Endodermal cell (in vitro differentiated cells): ENCODE data around the gene GLUL. TPM values are rescaled to one million over a fixed set of nuclear protein-coding genes. Genes with fewer than 3 reads are reported as not detected.

Experiments used
- DNase-seq: peaks from one replicate; pipeline ENCODE4 v3.0.0-alpha.2; 2017
- H3K27ac ChIP-seq: 2 replicates; pipeline ENCODE4 v1.5.1; 2013; ENCODE audit warnings: mild to moderate bottlenecking, low read depth, low read length, moderate library complexity
- H3K27me3 ChIP-seq: 2 replicates; pipeline ENCODE4 v1.6.1; 2013; ENCODE audit warnings: mild to moderate bottlenecking, low read length, moderate library complexity; ENCODE audit not compliant: insufficient read depth, control insufficient read depth, poor library complexity, severe bottlenecking
- H3K36me3 ChIP-seq: 2 replicates; pipeline ENCODE4 v1.7.0; 2013; ENCODE audit warnings: mild to moderate bottlenecking, low read length, moderate library complexity; ENCODE audit not compliant: control insufficient read depth, insufficient read depth
- H3K4me1 ChIP-seq: one replicate; pipeline ENCODE4 v1.7.0; 2013; ENCODE audit warnings: low read length; ENCODE audit not compliant: control insufficient read depth, insufficient read depth
- H3K4me3 ChIP-seq: 2 replicates; pipeline ENCODE4 v1.5.1; 2013; ENCODE audit warnings: mild to moderate bottlenecking, low read length, moderate library complexity
- H3K9ac ChIP-seq: 2 replicates; pipeline ENCODE4 v1.6.1; 2013; ENCODE audit warnings: mild to moderate bottlenecking, low read length, moderate library complexity; ENCODE audit not compliant: poor library complexity, severe bottlenecking; ENCODE audit errors: extremely low read depth
- H3K9me3 ChIP-seq: 2 replicates; pipeline ENCODE4 v1.6.1; 2013; ENCODE audit warnings: mild to moderate bottlenecking, low read length, moderate library complexity; ENCODE audit not compliant: control insufficient read depth
- H3K27ac Mint-ChIP-seq: 2 replicates; pipeline ENCODE4 v1.8.0; 2020; ENCODE audit warnings: mixed read lengths
- H3K27me3 Mint-ChIP-seq: 2 replicates; pipeline ENCODE4 v1.8.0; 2021; ENCODE audit warnings: mild to moderate bottlenecking, mixed read lengths; ENCODE audit not compliant: insufficient read depth
- H3K36me3 Mint-ChIP-seq: 2 replicates; pipeline ENCODE4 v1.8.0; 2020; ENCODE audit warnings: low read depth, mixed read lengths
- H3K4me1 Mint-ChIP-seq: 2 replicates; pipeline ENCODE4 v1.8.0; 2020; ENCODE audit warnings: mixed read lengths
- H3K4me3 Mint-ChIP-seq: 2 replicates; pipeline ENCODE4 v1.8.0; 2020; ENCODE audit warnings: mild to moderate bottlenecking, moderate library complexity, mixed read lengths
- H3K9me3 Mint-ChIP-seq: 2 replicates; pipeline ENCODE4 v1.8.0; 2020; ENCODE audit warnings: mild to moderate bottlenecking, mixed read lengths
- WGBS, 2 experiments: methylation state at CpG; one replicate each; pipeline versions ENCODE4 v1.1.5 to v1.1.7; 2013; ENCODE audit warnings: missing lambda C conversion rate in 2 of 2, mixed read lengths in 1 of 2; ENCODE audit not compliant: insufficient coverage in 1 of 2, insufficient read length in 1 of 2; 5-methylcytosine and 5-hydroxymethylcytosine counted together
- long read RNA-seq, 4 experiments: library from polyadenylated mRNA in 2 of 4; library from RNA in 1 of 4; library from capped mRNA in 1 of 4; stranded (forward) in 3 of 4; unstranded in 1 of 4; transcript quantifications; one replicate each; pipeline ENCODE4 v2.0.0, GENCODE V29; 2020 to 2021; ENCODE audit warnings: inconsistent platforms in 1 of 4
- polyA plus RNA-seq, 2 experiments: library from polyadenylated mRNA; stranded (reverse); fragments of 50-300 nt; gene quantifications; one replicate each; pipeline ENCODE4 v1.2.3, GENCODE V29; 2013
- total RNA-seq, 2 donors: library from RNA; stranded (reverse); fragmentation: NEBNext Ultra II Directional in 1 of 2; extraction: Animal tissue kit (Norgen Biotek cat#: 25700) in 1 of 2; gene quantifications; 2 replicates in 1 of 2; 3 replicates in 1 of 2; pipeline ENCODE4 v1.2.1, GENCODE V29; 2021
- TF ChIP-seq, protein P1 (sequence below): fragments of 200-600 bp; sonication (generic); conservative IDR thresholded peaks from 2 replicates; pipeline ENCODE4 v1.5.0; 2021; ENCODE audit warnings: antibody characterized with exemption, mild to moderate bottlenecking

Gene GLUL
- total RNA-seq: 100 to 1,000 TPM; 529 to 553 TPM
- 291 TPM for polyA plus RNA-seq (2013, experiment 1 of 2)
- polyA plus RNA-seq (2013, experiment 2 of 2): 248 TPM
- long read RNA-seq, experiment 1, full-length matches to known transcripts: 88 of 154 reads
- long read RNA-seq, experiment 1, partial matches to known transcripts: 16 of 154 reads
- long read RNA-seq, experiment 1, other reads (novel, unspliced or antisense): 50 of 154 reads
- long read RNA-seq, experiment 2, full-length matches to known transcripts: 744 of 857 reads
- long read RNA-seq, experiment 2, partial matches to known transcripts: 39 of 857 reads
- long read RNA-seq, experiment 2, other reads (novel, unspliced or antisense): 74 of 857 reads
- long read RNA-seq, experiment 3, full-length matches to known transcripts: 910 of 999 reads
- long read RNA-seq, experiment 3, partial matches to known transcripts: 23 of 999 reads
- long read RNA-seq, experiment 3, other reads (novel, unspliced or antisense): 66 of 999 reads
- long read RNA-seq, experiment 4, full-length matches to known transcripts: 71 of 94 reads
- long read RNA-seq, experiment 4, partial matches to known transcripts: 7 of 94 reads
- long read RNA-seq, experiment 4, other reads (novel, unspliced or antisense): 16 of 94 reads

DNA sequence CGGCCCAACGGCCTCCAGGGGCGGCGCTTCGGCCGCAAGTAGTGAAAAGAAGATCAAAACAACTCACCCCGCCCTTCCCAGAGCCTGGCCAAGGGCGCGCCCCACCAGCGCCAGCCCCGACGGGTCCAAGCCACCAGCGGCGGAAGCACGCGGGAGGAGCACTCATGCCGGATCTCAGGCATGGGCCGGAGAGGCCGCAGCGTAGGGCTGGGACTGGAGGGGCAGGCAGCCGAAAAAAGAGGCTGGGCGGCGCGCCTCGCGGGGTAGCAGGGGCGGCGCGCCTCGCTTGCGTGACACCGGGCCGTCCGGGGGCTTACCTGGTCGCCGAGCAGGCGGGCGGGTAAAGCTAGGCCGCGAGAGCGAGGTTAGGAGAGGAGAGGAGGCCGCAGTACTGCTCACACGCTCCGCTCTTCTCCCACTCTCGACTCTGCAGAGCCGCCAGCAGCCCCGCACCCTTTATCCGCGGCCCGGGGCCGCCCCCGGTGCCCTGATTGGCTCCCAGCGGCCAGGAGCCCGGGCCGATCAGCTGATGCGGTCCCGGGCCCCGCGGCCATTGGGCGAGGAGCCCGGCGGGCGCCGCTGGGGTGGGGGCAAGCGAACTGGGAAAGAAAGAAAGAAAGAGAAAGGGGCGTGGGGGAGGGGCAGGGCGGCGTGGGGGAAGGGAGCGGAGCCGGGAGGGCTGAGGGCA, at the start of gene GLUL:
GLUL (minus strand) TSS at position 429 of the 688 bp plus-strand sequence. CDS start 3,053 bp downstream, outside the sequence.
- H3K4me3 Mint-ChIP-seq: peak within 1 kb of the TSS; percentile 100
- H3K27me3 Mint-ChIP-seq: no peaks in the 10 kb centered on the region

DNA sequence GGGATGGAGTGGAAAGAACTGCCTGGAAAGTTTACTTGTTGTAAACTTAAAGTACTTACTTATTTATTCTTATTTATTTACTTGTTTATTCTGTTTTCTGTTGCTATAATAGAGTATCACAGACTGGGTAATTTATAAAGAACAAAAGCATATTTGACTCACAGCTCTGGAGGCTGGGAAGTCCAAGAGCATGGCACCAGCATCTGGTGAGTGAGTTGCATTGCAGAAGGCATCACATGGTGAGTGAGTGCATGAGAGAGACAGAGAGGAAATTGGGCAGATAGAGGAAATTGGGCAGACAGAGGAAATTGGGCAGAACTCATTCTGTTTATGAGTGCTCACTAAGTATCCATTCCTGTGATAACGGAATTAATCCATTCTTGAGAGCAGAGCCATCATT, 46.7 kb upstream of the GLUL start:
- no peak overlapping the region for H3K27ac ChIP-seq
- Mint-ChIP-seq H3K4me1 (peaks cover 5% of the 10 kb centered on the region), H3K9me3 (peaks cover 34% of the 10 kb centered on the region), H3K4me3 (no peak overlapping the region), H3K36me3 (peaks cover 3% of the 10 kb centered on the region), H3K27me3 (peaks cover 1% of the 10 kb centered on the region), H3K27ac (no peak overlapping the region)
- peaks cover 13% of the 10 kb centered on the region for H3K9me3 ChIP-seq
- no peak overlapping the region for H3K4me3 ChIP-seq
- H3K27me3 ChIP-seq: peaks cover 5% of the 10 kb centered on the region
- WGBS, 2 experiments: 91 to 100% methylated on average over 1 of the region's 1 CpG
- no peak for DNase-seq
- TF ChIP-seq, protein P1, sequence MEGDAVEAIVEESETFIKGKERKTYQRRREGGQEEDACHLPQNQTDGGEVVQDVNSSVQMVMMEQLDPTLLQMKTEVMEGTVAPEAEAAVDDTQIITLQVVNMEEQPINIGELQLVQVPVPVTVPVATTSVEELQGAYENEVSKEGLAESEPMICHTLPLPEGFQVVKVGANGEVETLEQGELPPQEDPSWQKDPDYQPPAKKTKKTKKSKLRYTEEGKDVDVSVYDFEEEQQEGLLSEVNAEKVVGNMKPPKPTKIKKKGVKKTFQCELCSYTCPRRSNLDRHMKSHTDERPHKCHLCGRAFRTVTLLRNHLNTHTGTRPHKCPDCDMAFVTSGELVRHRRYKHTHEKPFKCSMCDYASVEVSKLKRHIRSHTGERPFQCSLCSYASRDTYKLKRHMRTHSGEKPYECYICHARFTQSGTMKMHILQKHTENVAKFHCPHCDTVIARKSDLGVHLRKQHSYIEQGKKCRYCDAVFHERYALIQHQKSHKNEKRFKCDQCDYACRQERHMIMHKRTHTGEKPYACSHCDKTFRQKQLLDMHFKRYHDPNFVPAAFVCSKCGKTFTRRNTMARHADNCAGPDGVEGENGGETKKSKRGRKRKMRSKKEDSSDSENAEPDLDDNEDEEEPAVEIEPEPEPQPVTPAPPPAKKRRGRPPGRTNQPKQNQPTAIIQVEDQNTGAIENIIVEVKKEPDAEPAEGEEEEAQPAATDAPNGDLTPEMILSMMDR: no peak
- H3K9ac ChIP-seq: no peak overlapping the region
- H3K4me1 ChIP-seq: no peaks in the 10 kb centered on the region
- H3K36me3 ChIP-seq: no peaks in the 10 kb centered on the region

More for the DNA sequence above, at the start of gene GLUL:
- Histone ChIP-seq H3K9ac (peak within 1 kb of the TSS; percentile 94), H3K27me3 (no peaks in the 10 kb centered on the region), H3K36me3 (peaks cover 37% of the 10 kb centered on the region), H3K4me1 (peaks cover 13% of the 10 kb centered on the region), H3K4me3 (peak within 1 kb of the TSS; percentile 97), H3K27ac (peak within 1 kb of the TSS; percentile 91), H3K9me3 (no peaks in the 10 kb centered on the region)
- 0% methylated on average over 13 to 70 of the region's 70 CpGs for WGBS, 2 experiments
- Mint-ChIP-seq H3K36me3 (peaks cover 44% of the 10 kb centered on the region), H3K9me3 (no peaks in the 10 kb centered on the region), H3K27ac (peak within 1 kb of the TSS; percentile 96), H3K4me1 (peaks cover 46% of the 10 kb centered on the region)
- TF ChIP-seq, protein P1: peak; percentile 39
- DNase-seq: peak; percentile 99

DNA sequence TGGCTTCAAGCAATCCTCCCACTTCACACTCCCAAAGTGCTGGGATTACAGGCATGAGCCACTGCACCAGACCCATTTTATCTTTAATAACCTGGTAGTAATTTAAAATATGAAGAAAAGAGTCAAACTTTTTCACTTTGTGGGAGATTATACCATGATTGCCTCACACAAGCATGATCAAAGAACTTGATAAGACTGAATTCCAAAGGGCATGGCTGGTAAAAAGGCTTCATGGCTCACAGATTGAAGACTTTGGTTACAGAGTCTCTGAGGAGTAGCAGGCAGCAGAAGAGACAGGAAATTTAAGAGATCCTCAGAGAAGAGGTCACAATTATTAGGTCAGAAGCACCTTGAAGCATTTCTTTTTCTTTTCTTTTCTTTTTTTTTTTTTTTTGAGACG, 42.0 kb upstream of the GLUL start:
- no peaks in the 10 kb centered on the region for H3K36me3 ChIP-seq
- TF ChIP-seq, protein P1: no peak
- Mint-ChIP-seq H3K4me3 (no peak overlapping the region), H3K27ac (no peak overlapping the region), H3K4me1 (peaks cover 10% of the 10 kb centered on the region), H3K9me3 (peaks cover 19% of the 10 kb centered on the region), H3K27me3 (no peaks in the 10 kb centered on the region), H3K36me3 (peaks cover 3% of the 10 kb centered on the region)
- no peak for DNase-seq
- no peaks in the 10 kb centered on the region for H3K4me1 ChIP-seq
- no peak overlapping the region for H3K9ac ChIP-seq
- H3K27ac ChIP-seq: no peak overlapping the region
- H3K27me3 ChIP-seq: no peaks in the 10 kb centered on the region
- H3K9me3 ChIP-seq: peaks cover 9% of the 10 kb centered on the region
- WGBS, 2 experiments: 93% methylated on average over 1 of the region's 1 CpG; no CpG with 5 or more reads in 1 of the 2 experiments
- no peak overlapping the region for H3K4me3 ChIP-seq
